Thyroid gland (tissue), 4 donors: ENCODE data around the gene TUBB1.

Source experiments
- POLR2A ChIP-seq, 2 donors: fragments of 450-650 bp; IDR thresholded peaks; one replicate each; pipeline ENCODE4 v1.6.1; 2017; ENCODE audit warnings: antibody characterized with exemption in 2 of 2, mild to moderate bottlenecking in 2 of 2, moderate library complexity in 1 of 2
- TF ChIP-seq, protein P1 (sequence below), 6 experiments: fragments of 200-600 bp in 3 of 6; fragments of 450-650 bp in 3 of 6; sonication (generic) in 3 of 6; IDR thresholded peaks; one replicate each; pipeline ENCODE4 v1.5.1; 2016 to 2019; ENCODE audit warnings: antibody characterized with exemption in 6 of 6, mild to moderate bottlenecking in 2 of 6, inconsistent platforms in 1 of 6, moderate library complexity in 1 of 6

GRCh38 chr20:59016795-59017492 is 2.3 kb upstream of the TUBB1 start:
- TF ChIP-seq, protein P1, sequence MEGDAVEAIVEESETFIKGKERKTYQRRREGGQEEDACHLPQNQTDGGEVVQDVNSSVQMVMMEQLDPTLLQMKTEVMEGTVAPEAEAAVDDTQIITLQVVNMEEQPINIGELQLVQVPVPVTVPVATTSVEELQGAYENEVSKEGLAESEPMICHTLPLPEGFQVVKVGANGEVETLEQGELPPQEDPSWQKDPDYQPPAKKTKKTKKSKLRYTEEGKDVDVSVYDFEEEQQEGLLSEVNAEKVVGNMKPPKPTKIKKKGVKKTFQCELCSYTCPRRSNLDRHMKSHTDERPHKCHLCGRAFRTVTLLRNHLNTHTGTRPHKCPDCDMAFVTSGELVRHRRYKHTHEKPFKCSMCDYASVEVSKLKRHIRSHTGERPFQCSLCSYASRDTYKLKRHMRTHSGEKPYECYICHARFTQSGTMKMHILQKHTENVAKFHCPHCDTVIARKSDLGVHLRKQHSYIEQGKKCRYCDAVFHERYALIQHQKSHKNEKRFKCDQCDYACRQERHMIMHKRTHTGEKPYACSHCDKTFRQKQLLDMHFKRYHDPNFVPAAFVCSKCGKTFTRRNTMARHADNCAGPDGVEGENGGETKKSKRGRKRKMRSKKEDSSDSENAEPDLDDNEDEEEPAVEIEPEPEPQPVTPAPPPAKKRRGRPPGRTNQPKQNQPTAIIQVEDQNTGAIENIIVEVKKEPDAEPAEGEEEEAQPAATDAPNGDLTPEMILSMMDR (IDR thresholded peaks at IDR 0.05), result no peak
- no peak for TF ChIP-seq POLR2A (IDR thresholded peaks at IDR 0.05)
